SHP77 treated with DMSO at 0.1 percent for 48 hours (cell line): Measurements from ENCODE around the gene MIB1.
"Not testable (repeated sequence)": the region's sequence is repeated elsewhere in the genome, so short reads cannot be mapped to it uniquely, and the experiment has no call there.

ENCODE experiments used
- DNase-seq: peaks from one replicate; lab custom pipeline; 2025; lab: John Stamatoyannopoulos, UW

Gene MIB1

GRCh38 chr18:21740538-21741311 is at the start of gene MIB1:
Gene MIB1, plus strand, starts transcription at chr18:21740792. Its CDS starts 792 bp downstream, at chr18:21741584.
- peak; percentile 90 for DNase-seq

DNA sequence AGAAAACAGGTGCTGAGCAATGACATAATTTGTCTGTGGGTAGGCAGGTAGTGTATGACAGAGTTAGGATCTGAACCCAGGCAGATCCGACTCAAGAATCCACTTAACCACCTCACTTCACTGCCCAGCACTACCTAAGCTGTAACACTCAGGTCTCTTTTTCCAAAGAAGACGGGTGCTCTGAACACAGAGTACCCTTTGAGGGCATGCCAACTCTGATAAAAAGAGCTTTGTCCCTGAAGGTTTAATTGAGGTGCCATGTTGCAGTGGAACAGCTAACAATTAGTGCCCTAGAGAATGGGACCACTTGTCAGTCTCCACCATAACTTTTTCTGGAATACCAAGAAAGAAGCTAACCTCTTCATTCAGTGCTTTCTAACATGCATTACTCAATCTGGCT is 47.3 kb upstream of the MIB1 start:
- DNase-seq: no peak

DNA sequence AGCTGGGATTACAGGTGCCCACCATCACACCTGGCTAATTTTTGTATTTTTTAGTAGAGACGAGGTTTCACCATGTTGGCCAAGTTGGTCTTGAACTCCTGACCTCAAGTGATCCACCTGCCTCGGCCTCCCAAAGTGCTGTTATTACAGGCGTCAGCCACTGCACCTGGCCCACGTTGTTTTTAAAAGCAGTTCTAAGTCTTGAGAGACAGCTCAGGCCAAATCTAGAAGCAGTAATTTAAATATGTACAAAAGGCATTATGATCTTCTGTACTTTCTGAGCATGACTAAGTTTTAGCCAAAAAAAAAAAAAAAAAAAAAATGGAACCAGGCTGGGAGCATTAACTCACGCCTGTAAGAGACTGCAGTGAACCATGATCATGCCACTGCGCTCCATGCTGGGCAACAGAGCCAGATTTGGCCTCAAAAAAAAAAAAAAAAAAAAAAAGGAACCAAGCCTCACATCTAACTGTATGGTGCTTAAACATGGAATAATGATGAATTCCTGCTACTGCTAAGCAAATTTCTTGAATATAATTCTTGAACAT is 40.0 kb upstream of the MIB1 start:
- DNase-seq: no peak

DNA sequence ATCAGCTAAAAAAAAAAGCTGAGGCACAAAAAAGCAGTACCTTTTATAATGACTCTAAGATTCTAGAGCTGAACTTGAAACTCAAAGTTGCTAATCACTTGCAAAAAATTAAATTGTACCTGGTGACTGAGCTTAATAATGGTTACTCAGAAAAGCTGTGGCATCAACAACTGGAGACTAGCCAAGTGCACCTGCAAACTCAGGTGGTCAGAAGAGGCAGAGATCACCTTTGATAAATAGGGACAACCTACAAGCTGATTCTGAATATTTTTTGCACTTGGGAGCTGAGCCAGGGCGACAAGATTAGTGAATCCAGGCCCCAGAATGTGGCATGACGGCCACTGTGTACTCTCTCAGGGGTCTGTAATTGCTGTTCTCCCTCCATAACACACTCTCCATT is 39.0 kb upstream of the MIB1 start:
- no peak for DNase-seq

GRCh38 chr18:21702602-21703001 is 38.0 kb upstream of the MIB1 start:
- DNase-seq: no peak

- DNase-seq: no peak
Observed at GRCh38 chr18:21703241-21703820, 37.3 kb upstream of the MIB1 start.

- peak; percentile 67 for DNase-seq
Observed at GRCh38 chr18:21704603-21705364, 35.8 kb upstream of the MIB1 start, which contains the start of gene ABHD3. Gene ABHD3, minus strand, starts transcription at chr18:21704774. Its CDS starts 109 bp downstream, at chr18:21704665.

DNA sequence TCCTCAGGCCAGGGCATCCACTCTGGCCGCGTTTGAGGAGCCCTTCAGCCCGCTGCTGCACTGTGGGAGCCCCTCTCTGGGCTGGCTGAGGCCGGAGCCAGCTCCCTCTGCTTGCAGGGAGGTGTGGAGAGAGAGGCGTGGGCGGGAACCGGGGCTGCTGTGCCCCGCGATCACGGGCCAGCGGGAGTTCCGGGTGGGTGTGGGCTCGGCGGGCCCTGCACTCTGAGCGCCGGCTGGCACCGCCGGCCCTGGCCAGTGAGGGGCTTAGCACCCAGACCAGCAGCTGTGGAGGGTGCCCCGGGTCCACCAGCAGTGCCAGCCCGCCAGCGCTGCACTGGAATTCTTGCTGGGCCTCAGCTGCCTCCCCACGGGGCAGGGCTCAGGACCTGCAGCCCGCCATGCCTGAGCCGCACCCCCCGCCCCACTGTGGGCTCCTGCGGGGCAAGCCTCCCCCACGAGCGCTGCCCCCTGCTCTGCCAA is 34.2 kb upstream of the MIB1 start:
- DNase-seq: no peak

GRCh38 chr18:21707130-21707529 is 33.5 kb upstream of the MIB1 start:
- not testable (repeated sequence) for DNase-seq

DNA sequence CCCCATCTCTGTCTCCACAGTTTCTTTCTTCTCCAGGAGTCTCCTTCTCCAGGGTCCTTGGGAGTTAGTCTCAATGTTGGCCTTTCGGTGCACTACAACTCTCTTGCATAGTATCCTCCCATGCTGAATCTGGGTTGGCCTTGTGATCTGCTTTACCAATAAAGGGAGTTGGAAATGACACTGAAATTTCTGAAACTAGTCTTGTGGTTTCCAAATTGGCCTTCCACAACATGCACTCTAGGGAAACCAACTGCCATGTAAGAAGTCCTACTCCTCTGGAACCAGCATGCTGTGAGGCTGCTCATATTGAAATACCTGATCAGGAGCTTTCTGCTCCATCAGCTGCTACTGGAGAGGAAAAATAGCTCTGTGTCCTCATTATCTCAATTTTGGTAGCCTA is 26.1 kb upstream of the MIB1 start:
- no peak for DNase-seq

DNA sequence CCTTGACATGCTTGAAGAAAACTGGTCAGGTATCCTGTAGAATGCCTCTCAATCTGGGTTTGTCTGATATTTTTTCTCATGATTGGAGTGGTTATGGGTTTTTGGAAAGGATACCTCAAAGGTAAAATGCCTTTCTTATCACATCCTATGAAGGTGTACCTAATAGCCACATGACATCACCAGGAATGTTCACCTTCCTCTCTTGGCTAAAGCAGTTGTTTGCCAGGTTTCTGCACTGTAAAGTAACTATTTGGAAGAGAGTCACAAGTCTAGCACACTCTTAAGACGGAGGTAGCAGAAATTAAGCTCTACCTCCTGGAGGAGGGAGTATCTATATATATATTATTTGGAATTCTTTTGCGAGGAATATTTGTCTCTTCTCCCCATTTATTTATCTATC is 17.9 kb upstream of the MIB1 start:
- no peak for DNase-seq

GRCh38 chr18:21725201-21725600 is 15.4 kb upstream of the MIB1 start:
- DNase-seq: no peak

DNA sequence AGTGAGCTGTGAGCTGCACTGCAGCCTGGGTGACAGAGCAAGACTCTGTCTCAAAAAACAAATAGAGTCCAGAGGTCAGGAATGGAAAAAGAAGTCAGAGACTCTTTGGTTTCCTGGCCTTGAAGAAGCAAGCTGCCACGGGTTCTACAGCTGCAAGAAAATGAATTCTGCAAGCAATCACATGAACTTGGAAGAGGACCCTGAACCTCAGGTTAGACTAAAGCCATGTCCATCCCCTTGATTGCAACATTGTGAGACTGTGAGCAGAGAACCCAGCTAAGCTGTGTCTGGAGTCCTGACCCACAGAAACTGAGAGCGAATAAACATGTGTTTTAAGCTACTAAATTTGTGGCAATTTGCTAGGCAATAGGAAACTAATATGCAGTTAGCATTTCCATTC is 12.9 kb upstream of the MIB1 start:
- DNase-seq: no peak

DNA sequence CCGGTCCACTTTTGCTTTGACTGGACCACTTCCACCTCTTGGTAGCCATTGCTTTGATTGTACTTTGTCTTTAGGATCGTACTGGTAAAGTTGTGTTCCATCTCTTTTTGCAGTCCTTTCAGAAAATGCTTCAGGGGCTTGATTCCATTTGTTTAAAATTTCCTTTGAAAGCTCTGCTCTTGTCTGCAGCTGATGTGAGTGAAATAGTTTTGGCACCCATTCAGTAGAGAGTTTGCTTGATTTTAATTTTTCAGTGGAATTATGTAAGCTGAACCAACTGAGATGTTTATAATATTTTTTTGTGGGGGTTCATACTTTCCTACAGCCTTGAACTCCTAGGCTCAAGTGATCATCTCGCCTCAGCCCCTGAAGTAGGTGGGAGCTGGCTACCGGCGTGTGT is 7.6 kb upstream of the MIB1 start:
- no peak for DNase-seq

- peak; percentile 58 for DNase-seq
Observed at GRCh38 chr18:21735452-21736015, 5.1 kb upstream of the MIB1 start.

- not testable (repeated sequence) for DNase-seq
Observed at GRCh38 chr18:21736926-21737325, 3.7 kb upstream of the MIB1 start.

DNA sequence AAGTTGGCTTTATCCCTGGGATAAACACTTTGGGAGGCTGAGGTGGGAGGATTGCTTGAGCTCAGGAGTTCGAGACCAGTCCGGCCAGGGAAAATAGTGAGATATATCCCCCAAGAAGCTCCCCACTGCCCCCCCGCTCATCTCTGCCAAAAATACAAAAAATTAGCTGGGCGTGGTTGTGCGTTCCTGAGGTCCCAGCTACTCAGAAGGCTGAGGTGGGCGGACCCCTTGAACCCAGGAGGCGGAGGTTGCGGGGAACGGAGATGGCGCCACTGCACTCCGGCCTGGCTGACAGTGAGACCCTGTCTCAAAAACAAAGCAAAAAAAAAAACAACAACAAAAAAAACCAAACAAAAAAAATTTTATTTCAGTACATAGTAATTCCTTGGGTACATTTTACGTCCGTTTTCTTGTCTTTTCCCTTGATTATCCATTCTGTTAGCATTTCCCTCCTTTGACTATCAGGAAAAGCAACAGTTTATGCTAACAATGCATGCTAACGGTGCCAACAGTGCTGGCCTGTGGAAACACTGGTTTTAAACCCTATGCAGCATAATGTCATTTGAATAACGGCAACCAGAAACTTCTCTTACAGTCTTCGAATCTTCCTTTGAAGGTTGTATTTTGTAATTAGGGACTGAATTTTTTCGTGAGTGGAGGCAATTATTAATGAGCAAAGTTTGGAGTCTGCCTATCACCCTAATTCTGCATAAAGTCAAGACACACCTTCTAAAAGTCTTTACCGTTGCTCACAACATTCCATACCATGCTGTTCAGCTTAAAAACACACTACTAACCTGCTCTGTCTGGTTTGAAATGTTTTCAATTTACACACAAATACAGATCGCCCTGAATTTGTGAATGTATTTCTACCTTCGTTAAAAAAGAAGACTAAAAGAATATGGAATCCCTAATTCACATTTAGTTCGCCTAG is 721 bp upstream of the MIB1 start:
- DNase-seq: peak; percentile 59

DNA sequence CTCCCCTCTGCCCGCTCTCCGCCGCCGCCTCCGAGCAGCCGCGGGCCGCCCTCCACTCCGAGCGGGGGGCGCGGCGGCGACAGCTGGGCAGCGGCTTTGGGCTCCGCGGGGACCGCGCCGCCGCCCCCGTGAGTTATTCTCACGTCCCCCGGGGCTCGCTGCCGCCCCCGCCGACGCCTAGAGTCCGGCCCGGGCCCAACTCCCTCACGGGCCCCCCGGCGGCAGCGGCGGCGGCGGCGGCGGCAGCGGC is 645 bp downstream of the MIB1 start:
- DNase-seq: no peak

DNA sequence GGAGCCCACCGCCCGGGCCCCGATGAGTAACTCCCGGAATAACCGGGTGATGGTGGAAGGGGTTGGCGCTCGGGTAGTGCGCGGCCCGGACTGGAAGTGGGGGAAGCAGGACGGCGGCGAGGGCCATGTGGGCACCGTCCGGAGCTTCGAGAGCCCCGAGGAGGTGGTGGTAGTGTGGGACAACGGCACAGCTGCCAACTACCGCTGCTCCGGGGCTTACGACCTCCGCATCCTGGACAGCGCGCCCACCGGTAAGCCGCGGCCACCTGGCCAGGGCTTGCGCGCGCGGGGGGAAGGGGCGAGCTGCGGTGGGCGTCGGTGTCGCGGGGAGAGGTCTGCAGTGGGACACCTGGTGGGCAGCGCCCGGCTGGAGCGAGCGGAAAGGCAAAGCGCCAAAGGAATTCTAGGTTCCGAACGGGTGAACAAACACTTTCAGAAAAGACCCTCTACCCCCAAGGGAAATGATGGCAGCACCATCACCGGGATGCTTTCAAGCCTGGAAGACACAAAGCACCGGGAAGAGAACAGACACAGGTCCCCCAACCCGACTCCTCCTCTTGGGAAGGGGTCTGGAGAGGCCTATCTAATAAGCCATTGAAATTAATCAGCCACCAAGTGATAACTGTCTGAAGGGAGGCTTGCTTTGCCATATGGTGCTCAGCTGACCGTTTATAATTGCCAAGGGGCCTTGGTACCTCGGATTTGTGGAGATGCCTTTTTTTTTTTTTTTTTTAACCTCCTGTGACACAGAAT is 1.1 kb downstream of the MIB1 start:
- DNase-seq: no peak

DNA sequence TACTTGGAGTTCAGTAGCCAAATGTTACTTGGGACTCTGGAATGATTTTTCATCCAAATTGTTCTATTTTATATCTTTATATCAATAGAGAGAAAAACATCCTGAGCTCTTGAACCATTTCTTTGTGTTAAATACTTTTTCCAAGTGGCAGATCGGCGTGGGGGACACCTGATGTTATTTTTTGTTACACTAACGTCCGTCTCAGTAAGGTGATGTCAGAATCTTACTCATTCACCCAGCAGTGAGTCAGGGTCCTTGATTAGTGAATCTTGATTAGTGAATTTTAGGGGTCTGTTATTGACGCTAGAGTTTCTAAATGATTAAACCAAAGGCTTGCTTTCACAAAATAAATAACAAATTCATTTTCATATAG is 1.7 kb downstream of the MIB1 start:
- no peak for DNase-seq
